ENCODE results near the gene MSMB. TPM values are rescaled to one million over a fixed set of nuclear protein-coding genes. Genes with fewer than 3 reads are reported as not detected.
"Not testable (repeated sequence)": the region's sequence is repeated elsewhere in the genome, so short reads cannot be mapped to it uniquely, and the experiment has no call there.

MSMB gene
- polyA plus RNA-seq, 1 of the 3 experiments (the other 2 are of a cell fraction): not detected

GRCh38 chr10:45984473-45984872 lies 61.6 kb downstream of the MSMB start:
- H3K4me1 ChIP-seq (ENCODE audit: control insufficient read depth in 1 of 2, insufficient read depth in 2 of 2, low read depth in 1 of 2, low read length in 1 of 2); CTCF ChIA-PET; H3F3A ChIP-seq (replicated peaks; ENCODE audit: insufficient read depth); H3K9ac ChIP-seq; H3K9me3 ChIP-seq; H3K27ac ChIP-seq (ENCODE audit: low read depth in 2 of 2, low read length in 1 of 2); POLR2A ChIA-PET; H3K9me2 ChIP-seq; H3K4me2 ChIP-seq; DNase-seq; H2AFZ ChIP-seq (ENCODE audit: low read depth); H3K27me3 ChIP-seq (ENCODE audit: insufficient read depth); H4K20me1 ChIP-seq (ENCODE audit: insufficient read depth); H3K4me3 ChIP-seq (ENCODE audit: low read depth in 2 of 2, low read length in 1 of 2): not testable (repeated sequence)
- Histone ChIP-seq H3K79me2 (ENCODE audit: insufficient read depth) (peaks cover 44% of the 10 kb centered on the region), H3K36me3 (replicated peaks in 1 of 2; ENCODE audit: control insufficient read depth in 1 of 2, insufficient read depth in 2 of 2, low read length in 1 of 2) (peaks cover 23 to 27% of the 10 kb centered on the region in 2 experiments)
- WGBS (ENCODE audit: low lambda C conversion rate): 93% methylated on average over 2 of the region's 2 CpGs

GRCh38 chr10:45983538-45984186 lies 62.4 kb downstream of the MSMB start:
- peaks cover 44% of the 10 kb centered on the region for H3K79me2 ChIP-seq (ENCODE audit: insufficient read depth)
- H3K27me3 ChIP-seq (ENCODE audit: insufficient read depth); H2AFZ ChIP-seq (ENCODE audit: low read depth); POLR2A ChIA-PET; H3F3A ChIP-seq (replicated peaks; ENCODE audit: insufficient read depth); DNase-seq; CTCF ChIA-PET; H3K4me2 ChIP-seq; H3K4me1 ChIP-seq (ENCODE audit: control insufficient read depth in 1 of 2, insufficient read depth in 2 of 2, low read depth in 1 of 2, low read length in 1 of 2); H3K9me3 ChIP-seq; H3K4me3 ChIP-seq (ENCODE audit: low read depth in 2 of 2, low read length in 1 of 2); H3K9ac ChIP-seq; H4K20me1 ChIP-seq (ENCODE audit: insufficient read depth); H3K9me2 ChIP-seq: not testable (repeated sequence)
- TF ChIP-seq SMC3 (IDR thresholded peaks at IDR 0.05; ENCODE audit: low read depth, low read length) (peak; percentile 31), RAD21 (IDR thresholded peaks at IDR 0.05; ENCODE audit: low read length) (peak; percentile 41), CTCF (IDR thresholded peaks at IDR 0.05) (peak; percentile 56)
- WGBS (ENCODE audit: low lambda C conversion rate): 61% methylated on average over 6 of the region's 6 CpGs
- 0 out of 4 replicates have a peak overlapping the region, but pooled peaks of 1 of the 2 experiments have one; percentile 24 for H3K27ac ChIP-seq (ENCODE audit: low read depth in 2 of 2, low read length in 1 of 2)
- peaks cover 19 to 20% of the 10 kb centered on the region in 2 experiments for H3K36me3 ChIP-seq (replicated peaks in 1 of 2; ENCODE audit: control insufficient read depth in 1 of 2, insufficient read depth in 2 of 2, low read length in 1 of 2)

Small RNA genes lying within 50 kb of the gene (small RNA-seq; reads per million reads assigned to genes)
- 0 reads per million in 7 experiments for gene SNORA74C-1

Other genes with a start within 250 kb of the MSMB start
- gene AGAP4, start 198.8 kb downstream of the MSMB start, polyA plus RNA-seq (2012; rRNA removed): 17.6 and 21.9 TPM in 2 replicates
- gene TIMM23, start 73.8 kb downstream of the MSMB start, polyA plus RNA-seq (2012; rRNA removed): 87.0 and 96.4 TPM in 2 replicates
- 30.3 and 44.9 TPM in 2 replicates for gene NCOA4, start 15.6 kb downstream of the MSMB start, polyA plus RNA-seq (2012; rRNA removed)
- not detected in 2 replicates for gene ANTXRL, start 240.7 kb upstream of the MSMB start, polyA plus RNA-seq (2012; rRNA removed)